DND-41 (cell line): ENCODE results near the gene GABRG3.

Source experiments
- ATAC-seq: fragments of 200-7000 bp; cut with Tn5 transposase; 3 replicates; pipeline ENCODE4 v1.9.1; 2021; ENCODE audit warnings: low read depth; ENCODE audit not compliant: insufficient read depth
- DNase-seq: peaks from one replicate; pipeline ENCODE4 v3.0.0-alpha.2; 2020
- H2AFZ ChIP-seq: 2 replicates; pipeline ENCODE4 v1.6.0; 2012; ENCODE audit warnings: low read depth, low read length
- H3K27ac ChIP-seq: 2 replicates; pipeline ENCODE4 v1.5.1; 2012; ENCODE audit warnings: low read length, inconsistent platforms
- H3K27me3 ChIP-seq: fragments of 200-600 bp; sonication (generic); 2 replicates; pipeline ENCODE4 v1.6.0; 2012; ENCODE audit warnings: low read length, mild to moderate bottlenecking, inconsistent platforms; ENCODE audit not compliant: insufficient read depth, poor library complexity
- H3K36me3 ChIP-seq: 2 replicates; pipeline ENCODE4 v1.5.1; 2012; ENCODE audit warnings: low read length, inconsistent platforms; ENCODE audit not compliant: insufficient read depth
- H3K4me1 ChIP-seq: 2 replicates; pipeline ENCODE4 v1.5.1; 2012; ENCODE audit warnings: mild to moderate bottlenecking, low read length; ENCODE audit not compliant: insufficient read depth
- H3K4me2 ChIP-seq: 2 replicates; pipeline ENCODE4 v1.6.0; 2012; ENCODE audit warnings: mild to moderate bottlenecking, moderate library complexity, low read length, inconsistent platforms; ENCODE audit not compliant: insufficient read depth
- H3K4me3 ChIP-seq, 2 experiments: fragments of 200-600 bp in 1 of 2; shearing (Covaris generic) in 1 of 2; 2 replicates each; pipeline ENCODE4 v1.5.1; 2012 to 2016; ENCODE audit warnings: inconsistent platforms in 2 of 2, low read length in 2 of 2, mild to moderate bottlenecking in 2 of 2, low read depth in 1 of 2, moderate library complexity in 1 of 2
- H3K79me2 ChIP-seq: 2 replicates; pipeline ENCODE4 v1.6.0; 2012; ENCODE audit warnings: low read length, inconsistent platforms; ENCODE audit not compliant: insufficient read depth
- H3K9ac ChIP-seq: 2 replicates; pipeline ENCODE4 v1.6.0; 2012; ENCODE audit warnings: low read depth, mild to moderate bottlenecking, inconsistent platforms, low read length, moderate library complexity
- H3K9me3 ChIP-seq: 2 replicates; pipeline ENCODE4 v1.5.1; 2012; ENCODE audit warnings: low read length, moderate library complexity, mild to moderate bottlenecking, inconsistent platforms; ENCODE audit not compliant: insufficient read depth, severe bottlenecking
- H4K20me1 ChIP-seq: 2 replicates; pipeline ENCODE4 v1.6.0; 2012; ENCODE audit warnings: low read length; ENCODE audit not compliant: insufficient read depth
- CTCF ChIP-seq: IDR thresholded peaks from 2 replicates; pipeline ENCODE4 v1.5.1; 2012; ENCODE audit warnings: borderline replicate concordance, low read length, moderate library complexity, mild to moderate bottlenecking; ENCODE audit not compliant: poor library complexity, severe bottlenecking; ENCODE audit errors: extremely low read depth
- EZH2 ChIP-seq: IDR thresholded peaks from 3 replicates; pipeline ENCODE4 v1.6.1; 2012; ENCODE audit warnings: borderline replicate concordance, low read depth, mild to moderate bottlenecking, moderate library complexity, low read length, inconsistent platforms; ENCODE audit not compliant: severe bottlenecking

GABRG3 gene

GRCh38 chr15:27412415-27412814 lies 441.4 kb downstream of the GABRG3 start:
- Histone ChIP-seq H3K4me2 (no peak overlapping the region), H2AFZ (no peak overlapping the region), H3K36me3 (no peaks in the 10 kb centered on the region), H3K79me2 (no peaks in the 10 kb centered on the region), H3K9me3 (no peaks in the 10 kb centered on the region), H3K27ac (no peak overlapping the region), H3K27me3 (no peaks in the 10 kb centered on the region), H3K4me1 (no peaks in the 10 kb centered on the region), H3K9ac (no peak overlapping the region), H4K20me1 (no peaks in the 10 kb centered on the region), H3K4me3 (no peak overlapping the region)
- DNase-seq: no peak
- TF ChIP-seq EZH2 (no peak), CTCF (no peak)
- no peak for ATAC-seq

DNA sequence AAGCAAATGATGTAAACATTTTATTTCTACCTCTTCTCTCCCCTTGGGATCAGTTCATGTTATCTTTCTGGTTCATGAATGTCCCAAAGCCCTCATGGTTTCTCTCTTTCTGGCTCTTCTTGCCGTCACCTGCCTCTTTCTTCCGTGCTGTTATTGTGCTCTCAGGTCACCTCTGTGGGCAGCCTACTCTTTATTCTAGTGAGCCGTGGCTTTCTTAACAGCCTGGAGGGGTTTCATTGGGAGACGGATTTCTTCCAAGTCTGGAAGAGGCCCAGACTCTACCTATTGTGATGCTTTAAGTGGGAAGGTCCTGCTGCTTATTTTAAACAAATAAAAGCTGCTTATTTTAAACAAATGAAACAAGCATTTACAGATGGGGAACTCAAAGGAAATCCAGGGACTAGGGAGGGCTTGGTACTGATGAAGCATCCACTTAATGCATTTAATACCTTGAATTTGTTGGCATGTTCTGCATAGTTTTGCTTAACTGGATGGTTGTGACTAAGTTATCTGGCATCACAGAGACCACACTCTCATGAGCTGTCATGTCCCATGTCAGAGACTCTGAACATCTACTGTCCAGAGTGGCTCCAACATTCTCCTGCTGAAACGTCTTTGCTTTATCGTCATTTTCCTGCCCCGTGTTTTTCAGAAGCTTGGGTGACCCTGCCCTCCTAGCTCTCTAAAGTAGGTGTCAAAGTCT lies 443.3 kb downstream of the GABRG3 start:
- Histone ChIP-seq H3K4me2 (no peak overlapping the region), H3K27me3 (no peaks in the 10 kb centered on the region), H3K27ac (no peak overlapping the region), H4K20me1 (no peaks in the 10 kb centered on the region), H3K9ac (no peak overlapping the region), H2AFZ (no peak overlapping the region), H3K9me3 (no peaks in the 10 kb centered on the region), H3K4me3 (no peak overlapping the region), H3K79me2 (no peaks in the 10 kb centered on the region), H3K4me1 (no peaks in the 10 kb centered on the region), H3K36me3 (no peaks in the 10 kb centered on the region)
- ATAC-seq (no peak), DNase-seq (no peak)
- TF ChIP-seq EZH2: no peak

DNA sequence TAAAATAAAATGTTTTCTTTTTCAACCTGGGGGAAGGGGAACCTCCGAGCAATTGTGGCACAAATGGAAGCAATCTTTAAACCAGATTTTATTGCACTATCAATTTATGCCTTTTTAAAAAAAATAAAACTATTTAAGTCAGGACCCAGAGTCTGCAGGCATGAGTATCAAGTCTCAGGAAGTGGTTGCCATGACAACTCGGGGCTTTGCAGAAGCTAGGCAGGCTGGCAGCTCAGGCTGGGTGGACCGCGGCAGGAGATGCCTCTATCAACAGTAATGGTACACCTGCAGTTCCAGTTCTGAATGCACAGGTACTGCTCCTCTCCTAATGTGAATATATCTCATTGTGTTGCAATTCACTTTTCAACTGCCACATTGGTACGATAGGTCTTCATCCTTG lies 447.7 kb downstream of the GABRG3 start:
- H3K27me3 ChIP-seq: no peaks in the 10 kb centered on the region
- no peaks in the 10 kb centered on the region for H3K79me2 ChIP-seq
- H2AFZ ChIP-seq: no peak overlapping the region
- H4K20me1 ChIP-seq: no peaks in the 10 kb centered on the region
- H3K4me3 ChIP-seq: no peak overlapping the region
- H3K36me3 ChIP-seq: no peaks in the 10 kb centered on the region
- H3K9ac ChIP-seq: no peak overlapping the region
- no peak for ATAC-seq
- TF ChIP-seq CTCF: no peak
- TF ChIP-seq EZH2: no peak
- H3K4me1 ChIP-seq: no peaks in the 10 kb centered on the region
- H3K4me2 ChIP-seq: no peak overlapping the region
- H3K27ac ChIP-seq: no peak overlapping the region
- DNase-seq: peak; percentile 21
- H3K9me3 ChIP-seq: no peaks in the 10 kb centered on the region

DNA sequence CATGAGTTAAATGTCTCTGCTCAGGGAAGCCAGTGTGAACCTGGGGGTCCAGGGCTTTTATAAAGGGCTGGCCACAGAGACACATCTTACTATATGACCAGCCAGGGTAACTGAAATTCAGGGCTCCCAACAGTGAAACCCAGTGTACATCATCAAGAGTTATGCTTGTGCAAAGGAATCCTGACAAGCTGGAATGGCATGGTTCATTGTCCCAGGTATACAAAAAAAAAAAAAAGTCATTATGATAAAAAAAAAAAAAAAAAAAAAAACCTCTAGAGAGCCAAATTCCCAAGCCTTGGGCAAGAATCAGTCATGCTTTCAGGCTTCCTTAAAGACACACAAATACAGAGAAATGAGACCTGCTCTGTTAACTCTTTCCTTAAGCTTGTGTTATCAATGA lies 452.0 kb downstream of the GABRG3 start:
- no peak for TF ChIP-seq CTCF
- no peak for TF ChIP-seq EZH2

More for the DNA sequence above, 452.0 kb downstream of the GABRG3 start:
- Histone ChIP-seq H3K9me3 (no peaks in the 10 kb centered on the region), H3K4me2 (no peak overlapping the region), H3K79me2 (no peaks in the 10 kb centered on the region), H3K27me3 (no peaks in the 10 kb centered on the region), H2AFZ (no peak overlapping the region), H3K4me3 (no peak overlapping the region), H3K27ac (no peak overlapping the region), H3K4me1 (no peaks in the 10 kb centered on the region), H4K20me1 (no peaks in the 10 kb centered on the region), H3K9ac (no peak overlapping the region), H3K36me3 (no peaks in the 10 kb centered on the region)
- DNase-seq: no peak
- no peak for ATAC-seq
